Measurements from ENCODE around the gene SLC12A7. TPM values are rescaled to one million over a fixed set of nuclear protein-coding genes. Genes with fewer than 3 reads are reported as not detected.
"Not testable (repeated sequence)": the region's sequence is repeated elsewhere in the genome, so short reads cannot be mapped to it uniquely, and the experiment has no call there.

SLC12A7 gene
- total RNA-seq, 2 experiments from 2014 or later, result 32.6 to 34.2 TPM

DNA sequence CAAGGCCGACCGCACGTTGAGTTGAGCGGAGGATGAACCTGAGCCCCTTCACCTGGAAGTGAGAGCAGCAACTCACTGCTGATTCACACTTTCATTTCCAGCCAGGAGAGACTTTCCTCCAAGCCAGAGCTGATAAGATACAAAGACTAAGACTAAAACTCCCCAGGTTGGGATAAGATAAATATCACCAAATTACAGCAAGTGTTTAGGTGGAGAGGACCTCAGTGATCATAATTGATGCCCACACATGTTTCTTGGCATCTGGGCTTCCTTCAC lies 109.7 kb downstream of the SLC12A7 start:
- Mint-ChIP-seq H3K4me1 (peaks cover 28% of the 10 kb centered on the region), H3K9me3 (no peaks in the 10 kb centered on the region), H3K4me3 (no peak overlapping the region), H3K36me3 (ENCODE audit: low read depth) (no peaks in the 10 kb centered on the region), H3K27ac (no peak overlapping the region), H3K27me3 (peaks cover 35% of the 10 kb centered on the region)
- POLR2A ChIA-PET, result no interaction called here
- CTCF ChIA-PET, result no interaction called here
- no peak for DNase-seq

DNA sequence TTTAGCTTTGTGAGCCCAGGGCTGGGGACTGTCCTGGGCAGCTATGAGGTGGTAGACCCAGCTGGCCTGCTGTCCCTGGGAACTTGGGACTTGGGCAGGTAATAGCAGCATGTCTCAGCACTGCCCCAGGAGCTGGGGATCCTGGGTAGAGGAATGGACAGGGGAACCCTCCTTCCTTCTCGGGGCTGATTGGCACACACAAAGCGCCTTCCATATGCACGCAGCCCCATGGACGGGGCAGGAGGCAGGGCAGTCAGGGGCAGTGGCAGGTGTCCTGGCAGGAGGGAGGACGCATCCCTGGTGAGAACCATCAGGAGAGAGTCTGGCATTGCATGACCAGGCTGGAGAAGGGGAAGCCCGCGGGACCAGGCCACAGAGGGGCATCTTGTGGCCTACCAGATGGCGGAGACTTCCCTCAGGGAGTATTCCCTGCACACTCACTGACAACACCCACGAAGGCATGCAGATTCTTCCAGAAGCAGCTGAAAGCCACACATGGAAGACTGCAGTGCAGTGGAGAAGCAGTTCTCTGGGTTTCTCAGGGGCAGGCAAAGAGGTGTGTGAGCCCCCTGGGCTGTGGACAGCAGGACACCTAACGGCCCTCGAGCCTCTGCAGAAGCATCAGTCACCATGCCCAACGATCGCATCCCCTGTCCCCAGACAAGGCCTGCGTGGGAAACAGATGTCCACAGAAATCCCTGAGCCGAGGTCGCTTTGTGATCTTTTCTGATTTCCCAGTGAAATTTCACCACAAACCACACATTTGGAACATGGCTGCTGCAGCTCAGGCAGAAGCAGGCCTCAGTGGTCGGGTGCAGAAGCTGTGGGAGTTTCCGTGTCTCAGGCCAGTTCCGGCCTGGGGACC lies 110.2 kb downstream of the SLC12A7 start:
- no peak overlapping the region for H3K4me3 Mint-ChIP-seq
- peaks cover 31% of the 10 kb centered on the region for H3K27me3 Mint-ChIP-seq
- no peaks in the 10 kb centered on the region for H3K36me3 Mint-ChIP-seq (ENCODE audit: low read depth)
- H3K27ac Mint-ChIP-seq, result no peak overlapping the region
- ChIA-PET POLR2A (no interaction called here), CTCF (interaction anchor here (1.0 kb wide), 1 partner anchor 78 kb away, joined by 3 read pairs; no protein-coding TSS in a partner anchor)
- H3K4me1 Mint-ChIP-seq, result peaks cover 30% of the 10 kb centered on the region
- no peak for DNase-seq
- H3K9me3 Mint-ChIP-seq, result no peaks in the 10 kb centered on the region

DNA sequence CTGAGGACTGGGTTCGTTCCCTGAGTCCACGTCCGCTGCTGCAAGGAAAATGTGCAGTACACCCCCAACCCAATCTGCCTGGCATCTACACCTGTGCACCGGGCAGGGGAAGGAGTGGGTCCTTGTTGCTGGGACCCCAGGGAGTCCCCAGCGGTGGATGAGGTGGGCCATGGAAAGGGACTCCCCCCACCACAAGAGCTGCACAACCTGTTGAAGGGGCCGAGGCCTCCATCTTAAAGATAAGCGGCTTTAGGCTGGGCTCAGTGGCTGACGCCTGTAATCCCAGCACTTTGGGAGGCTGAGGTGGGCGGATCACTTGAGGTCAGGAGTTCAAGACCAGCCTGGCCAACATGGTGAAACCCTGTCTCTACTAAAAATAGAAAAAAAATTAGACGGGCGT lies 111.0 kb downstream of the SLC12A7 start:
- H3K27ac Mint-ChIP-seq; H3K4me3 Mint-ChIP-seq; H3K36me3 Mint-ChIP-seq (ENCODE audit: low read depth); POLR2A ChIA-PET; H3K9me3 Mint-ChIP-seq; DNase-seq: not testable (repeated sequence)
- H3K4me1 Mint-ChIP-seq, result peaks cover 36% of the 10 kb centered on the region
- H3K27me3 Mint-ChIP-seq, result peaks cover 24% of the 10 kb centered on the region
- CTCF ChIA-PET, result interaction anchor here (1.0 kb wide), 1 partner anchor 77 kb away, joined by 3 read pairs; no protein-coding TSS in a partner anchor

Other genes with a start within 250 kb of the SLC12A7 start
- 10 to 100 TPM; 52.3 to 54.0 TPM for gene BRD9, start 219.3 kb downstream of the SLC12A7 start, total RNA-seq
- 10 to 100 TPM; 26.6 to 28.8 TPM for gene TRIP13, start 219.2 kb downstream of the SLC12A7 start, total RNA-seq
- gene NKD2, start 103.3 kb downstream of the SLC12A7 start, total RNA-seq, result 1 to 10 TPM; 3.6 to 3.7 TPM
- gene SLC6A19, start 89.5 kb upstream of the SLC12A7 start, total RNA-seq, result not detected
- gene SLC6A18, start 113.3 kb upstream of the SLC12A7 start, total RNA-seq, result not detected
- 1 to 10 TPM; 2.1 to 2.2 TPM for gene TERT, start 183.0 kb upstream of the SLC12A7 start, total RNA-seq
- 100 to 1,000 TPM in 1 of 2 experiments, 10 to 100 TPM in 1; 99.7 to 101 TPM for gene CLPTM1L, start 233.0 kb upstream of the SLC12A7 start, total RNA-seq